Choroid plexus epithelial cell (primary cell): Measurements from ENCODE around the gene ACTR3.
A peak's percentile ranks its signal among the peaks of the same experiment; 100 is the strongest.

ENCODE experiments used
- DNase-seq: peaks from one replicate; pipeline ENCODE4 v3.0.0-alpha.2; 2010; ENCODE audit warnings: low read depth
- H3K4me3 ChIP-seq: 2 replicates; pipeline ENCODE4 v1.5.1; 2011; ENCODE audit warnings: low read depth, mild to moderate bottlenecking, control low read depth, low read length, moderate library complexity
- TF ChIP-seq, protein P1 (sequence below): conservative IDR thresholded peaks from 2 replicates; pipeline ENCODE4 v1.5.1; 2011; ENCODE audit warnings: low read depth, mild to moderate bottlenecking, control low read depth, inconsistent platforms, low read length, moderate library complexity

Gene ACTR3

DNA sequence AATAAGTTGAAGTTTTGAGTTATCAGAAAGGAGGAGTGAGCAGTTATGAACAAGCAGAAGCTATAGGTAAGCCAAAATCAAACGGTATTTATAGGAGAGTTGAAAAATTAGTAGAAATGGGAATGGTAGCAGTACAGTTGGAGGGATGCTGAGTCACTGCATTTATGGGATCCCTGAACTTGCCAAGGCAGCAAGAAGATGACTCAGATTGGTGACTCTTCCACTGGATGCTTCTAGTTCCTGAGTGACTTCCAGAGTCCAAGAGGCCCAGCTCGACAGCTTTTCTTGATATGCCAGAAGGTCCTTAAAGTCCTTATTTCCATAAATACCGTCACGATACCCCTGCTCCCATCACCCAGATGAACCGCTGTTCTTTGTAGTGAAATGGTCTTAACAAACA lies 31.1 kb upstream of the ACTR3 start:
- no peak overlapping the region for H3K4me3 ChIP-seq
- TF ChIP-seq, protein P1, sequence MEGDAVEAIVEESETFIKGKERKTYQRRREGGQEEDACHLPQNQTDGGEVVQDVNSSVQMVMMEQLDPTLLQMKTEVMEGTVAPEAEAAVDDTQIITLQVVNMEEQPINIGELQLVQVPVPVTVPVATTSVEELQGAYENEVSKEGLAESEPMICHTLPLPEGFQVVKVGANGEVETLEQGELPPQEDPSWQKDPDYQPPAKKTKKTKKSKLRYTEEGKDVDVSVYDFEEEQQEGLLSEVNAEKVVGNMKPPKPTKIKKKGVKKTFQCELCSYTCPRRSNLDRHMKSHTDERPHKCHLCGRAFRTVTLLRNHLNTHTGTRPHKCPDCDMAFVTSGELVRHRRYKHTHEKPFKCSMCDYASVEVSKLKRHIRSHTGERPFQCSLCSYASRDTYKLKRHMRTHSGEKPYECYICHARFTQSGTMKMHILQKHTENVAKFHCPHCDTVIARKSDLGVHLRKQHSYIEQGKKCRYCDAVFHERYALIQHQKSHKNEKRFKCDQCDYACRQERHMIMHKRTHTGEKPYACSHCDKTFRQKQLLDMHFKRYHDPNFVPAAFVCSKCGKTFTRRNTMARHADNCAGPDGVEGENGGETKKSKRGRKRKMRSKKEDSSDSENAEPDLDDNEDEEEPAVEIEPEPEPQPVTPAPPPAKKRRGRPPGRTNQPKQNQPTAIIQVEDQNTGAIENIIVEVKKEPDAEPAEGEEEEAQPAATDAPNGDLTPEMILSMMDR = no peak
- peak; percentile 72 for DNase-seq

DNA sequence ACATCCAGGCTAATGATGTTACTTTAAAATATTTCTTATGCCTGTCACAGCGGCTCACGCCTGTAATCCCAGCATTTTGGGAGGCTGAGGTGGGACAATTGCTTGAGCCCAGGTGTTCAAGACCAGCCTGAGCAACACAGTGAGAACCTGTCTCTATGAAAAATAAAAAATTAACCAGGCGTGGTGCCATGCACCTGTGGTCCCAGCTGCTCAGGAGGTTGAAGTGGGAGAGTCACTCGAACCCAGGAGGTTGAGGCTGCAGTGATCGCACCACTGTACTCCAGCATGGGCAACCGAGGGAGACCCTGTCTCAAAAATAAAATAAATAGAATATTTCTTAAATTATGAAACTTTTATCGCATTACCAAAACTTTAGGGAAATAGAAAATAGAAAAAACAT lies 28.1 kb upstream of the ACTR3 start:
- TF ChIP-seq, protein P1 = no peak
- H3K4me3 ChIP-seq = no peak overlapping the region
- no peak for DNase-seq

DNA sequence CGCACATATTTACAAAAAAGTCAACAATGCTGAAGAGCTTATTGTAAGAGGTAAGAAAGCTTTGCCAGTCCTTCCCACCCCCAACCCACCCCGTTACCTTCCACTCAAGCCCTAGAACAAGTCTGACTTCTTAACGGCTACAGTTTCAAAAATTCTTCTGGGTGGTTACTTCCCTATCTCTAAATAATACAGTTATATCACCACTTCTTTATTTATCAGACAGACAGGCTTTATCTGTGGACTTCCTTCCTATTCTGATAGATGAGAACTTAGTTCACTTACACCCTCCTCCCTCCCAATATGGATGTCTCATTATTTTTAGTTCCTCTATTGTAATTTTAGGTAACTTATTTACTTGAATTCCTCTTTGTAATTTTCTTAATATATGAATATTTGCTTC lies 26.7 kb upstream of the ACTR3 start:
- no peak for DNase-seq
- H3K4me3 ChIP-seq = no peak overlapping the region
- TF ChIP-seq, protein P1 = no peak

DNA sequence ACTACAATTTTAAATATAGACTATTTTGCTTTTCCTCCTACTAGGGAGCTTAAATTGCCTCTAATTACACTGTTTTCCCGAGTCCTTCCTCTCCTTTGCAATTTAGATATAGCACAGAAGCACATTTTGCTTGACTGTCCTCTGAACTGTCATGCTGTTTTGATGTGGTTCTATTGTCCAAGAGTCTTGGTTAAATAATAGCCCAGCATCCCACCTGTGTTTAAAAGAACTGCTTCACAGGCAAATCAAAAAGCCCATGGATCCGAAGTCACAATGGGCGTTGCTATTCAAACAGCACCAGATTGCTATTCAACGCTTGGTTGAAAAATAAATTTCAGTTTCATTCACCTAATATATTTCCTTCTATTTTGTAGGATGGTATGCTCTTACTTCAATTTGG lies 22.3 kb upstream of the ACTR3 start:
- TF ChIP-seq, protein P1 = no peak
- no peak overlapping the region for H3K4me3 ChIP-seq
- no peak for DNase-seq

DNA sequence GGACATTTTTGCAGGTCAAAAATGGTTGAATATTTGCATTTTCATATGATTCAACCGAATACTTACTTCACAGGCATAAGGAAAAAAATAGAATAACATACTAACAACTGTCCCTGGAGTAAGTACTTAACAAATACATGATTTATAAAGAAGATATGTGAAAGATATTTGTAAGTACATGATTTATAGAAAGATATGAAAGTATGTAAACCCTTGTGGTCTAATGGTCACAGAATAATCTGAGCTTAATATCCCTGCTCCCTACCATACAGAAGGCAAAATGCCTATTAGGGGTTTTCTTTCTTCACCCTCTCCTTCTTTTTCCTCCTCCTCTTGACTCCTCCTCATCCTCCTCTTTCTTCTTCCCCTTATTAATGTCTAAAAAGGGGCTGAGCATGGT lies 20.6 kb upstream of the ACTR3 start:
- TF ChIP-seq, protein P1 = no peak
- no peak overlapping the region for H3K4me3 ChIP-seq
- DNase-seq = no peak

DNA sequence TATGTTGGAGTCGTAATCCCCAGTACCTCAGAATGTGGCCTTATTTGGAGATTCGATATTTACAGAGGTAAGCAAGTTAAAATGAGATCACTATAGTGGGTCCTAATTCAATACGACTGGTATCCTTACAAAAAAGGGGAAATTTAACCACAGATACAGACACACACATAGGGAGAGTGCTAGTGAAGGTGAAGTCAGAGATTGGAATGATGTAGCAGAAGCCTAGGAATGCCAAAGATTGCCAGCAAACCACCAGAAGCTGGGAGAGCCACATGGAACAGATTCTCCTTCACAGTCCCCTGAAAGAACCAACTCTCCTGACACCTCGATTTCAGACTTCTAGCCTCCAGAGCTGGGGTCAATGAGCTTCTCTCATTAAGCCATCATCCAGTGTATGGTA lies 17.7 kb upstream of the ACTR3 start:
- DNase-seq = no peak
- TF ChIP-seq, protein P1 = no peak
- no peak overlapping the region for H3K4me3 ChIP-seq

DNA sequence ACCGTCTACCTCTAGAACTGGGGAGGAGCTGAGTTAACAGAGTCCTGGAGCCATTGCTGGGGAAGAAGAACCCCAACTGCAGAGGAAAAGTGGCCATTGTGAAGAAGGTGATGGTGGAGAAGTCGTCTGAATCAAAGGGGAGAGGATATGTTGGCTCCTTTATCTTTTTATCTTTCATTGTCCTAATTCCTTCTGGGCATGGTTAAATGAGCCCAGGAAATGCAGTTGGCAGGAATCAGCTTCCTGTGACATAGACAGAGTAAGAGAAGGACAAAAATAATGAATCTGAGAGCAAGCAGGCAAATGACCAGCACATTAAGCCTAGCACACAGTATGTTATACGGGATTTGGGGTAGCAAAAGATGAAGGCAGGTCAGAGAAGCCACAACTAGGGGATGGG lies 16.0 kb upstream of the ACTR3 start:
- no peak overlapping the region for H3K4me3 ChIP-seq
- TF ChIP-seq, protein P1 = no peak
- DNase-seq = no peak
